DMS53 treated with DMSO at 0.1 percent for 48 hours (cell line): ENCODE data around the gene SDK1.
"Not testable (repeated sequence)": the region's sequence is repeated elsewhere in the genome, so short reads cannot be mapped to it uniquely, and the experiment has no call there.

Source experiments
- DNase-seq: peaks from one replicate; lab custom pipeline; 2025; ENCODE audit not compliant: unreplicated experiment; lab: John Stamatoyannopoulos, UW

Gene SDK1

DNA sequence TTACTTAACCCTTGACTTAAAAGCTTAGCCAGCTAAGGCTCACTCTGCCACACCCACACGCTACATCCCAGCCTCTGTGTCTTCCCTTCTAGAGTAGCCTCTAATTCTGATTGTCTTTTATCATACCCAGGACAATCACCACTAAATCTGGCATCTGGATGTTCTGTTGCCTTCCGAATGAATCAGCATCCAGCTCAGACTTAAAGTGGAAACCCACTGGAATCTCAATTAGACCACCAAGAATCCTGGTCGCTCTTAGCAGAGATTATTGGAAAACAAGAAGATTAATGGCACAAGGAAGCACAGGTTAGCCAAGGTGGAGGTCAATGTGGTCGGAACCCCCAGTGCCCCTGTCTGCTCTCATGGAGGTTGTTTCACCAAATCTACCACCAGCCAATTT, 976.9 kb downstream of the SDK1 start:
- no peak for DNase-seq

DNA sequence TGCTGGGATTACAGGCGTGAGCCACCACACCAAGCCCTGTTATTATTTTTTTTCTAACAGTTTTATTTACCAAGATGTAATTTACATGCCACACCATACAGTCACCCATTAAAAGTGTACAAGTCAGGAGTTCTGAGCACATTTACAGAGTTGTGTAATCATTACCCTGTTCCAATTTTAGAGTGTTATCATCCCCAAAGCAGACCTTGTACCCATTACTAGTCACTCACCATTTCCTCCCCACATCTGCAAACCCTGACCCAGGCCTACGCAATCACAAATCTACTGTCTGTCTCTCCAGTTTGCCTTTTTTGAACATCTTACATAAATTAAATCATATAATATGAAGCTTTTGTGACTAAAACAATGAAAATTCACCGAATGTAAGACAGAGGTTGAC, 978.2 kb downstream of the SDK1 start:
- no peak for DNase-seq

DNA sequence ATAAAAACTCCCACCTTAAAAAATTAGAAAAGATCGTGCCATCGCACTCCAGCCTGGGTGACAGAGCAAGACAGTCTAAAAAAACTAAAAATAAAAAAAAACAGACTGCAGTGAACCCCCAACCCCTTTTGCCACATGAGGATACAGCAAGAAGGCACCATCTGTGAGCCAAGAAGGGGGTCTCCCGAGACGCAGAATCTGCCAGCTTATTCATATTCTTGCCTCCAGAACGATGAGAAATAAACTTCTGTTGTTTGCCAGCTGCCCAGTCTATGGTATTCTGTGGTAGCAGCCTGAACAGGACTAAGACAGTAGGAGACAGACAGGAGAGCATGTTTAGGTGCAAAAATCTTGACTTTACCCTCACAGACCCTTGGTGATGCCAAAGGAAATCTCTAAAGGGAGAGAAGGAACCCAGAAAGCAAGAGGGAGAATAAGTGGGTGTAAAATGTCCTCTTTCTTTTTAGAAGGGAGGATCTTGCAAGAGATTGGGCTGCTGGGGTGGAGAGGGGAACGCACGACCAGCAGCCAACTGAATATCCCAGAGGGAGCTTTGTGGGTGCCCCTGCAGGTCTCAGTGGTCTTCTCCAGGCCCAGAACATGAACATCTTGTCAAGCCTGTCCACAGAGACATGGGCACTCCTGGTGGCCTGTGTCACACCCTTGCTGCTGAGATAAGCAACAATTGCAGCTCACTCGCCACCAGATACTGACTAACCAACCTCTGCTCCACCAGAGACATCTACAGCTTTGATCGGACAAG, 980.4 kb downstream of the SDK1 start:
- DNase-seq, result no peak

DNA sequence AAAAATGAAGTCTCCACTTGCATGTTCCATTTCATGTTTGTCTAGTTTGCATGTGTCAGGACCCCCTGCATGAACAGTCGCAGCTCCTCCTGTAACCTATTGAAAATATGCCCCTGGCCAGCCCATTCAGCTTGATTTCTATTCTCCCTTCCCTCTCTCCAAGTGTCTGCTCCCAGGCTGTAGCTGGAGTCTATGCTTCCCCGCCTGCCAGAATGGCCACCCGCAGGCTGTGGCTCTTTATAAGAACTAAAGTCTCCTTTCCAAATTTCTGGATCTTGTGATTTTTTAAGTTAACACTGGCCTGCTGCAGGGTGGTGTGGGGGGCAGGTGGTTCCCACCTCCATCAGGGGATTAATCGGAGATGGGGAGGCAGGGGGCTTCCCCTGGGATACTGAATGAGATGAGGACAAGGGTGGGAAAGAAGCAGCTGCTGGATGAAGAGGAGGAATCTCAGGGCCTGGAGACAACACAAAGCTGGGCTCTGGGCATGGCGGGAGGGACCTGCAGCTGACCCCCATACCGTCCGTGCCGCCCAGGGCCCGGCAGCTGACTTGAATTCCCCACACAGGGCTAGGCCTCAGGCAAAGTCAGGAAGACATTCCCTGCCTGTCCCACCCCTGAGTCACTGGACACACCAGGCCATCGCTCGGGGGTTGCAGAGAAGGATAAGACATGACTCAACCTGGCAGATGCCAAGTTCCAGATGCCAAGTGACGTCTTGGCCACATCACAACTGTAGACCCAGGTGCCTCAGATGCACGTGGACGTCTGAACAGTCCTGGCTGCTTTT, 981.6 kb downstream of the SDK1 start:
- no peak for DNase-seq

DNA sequence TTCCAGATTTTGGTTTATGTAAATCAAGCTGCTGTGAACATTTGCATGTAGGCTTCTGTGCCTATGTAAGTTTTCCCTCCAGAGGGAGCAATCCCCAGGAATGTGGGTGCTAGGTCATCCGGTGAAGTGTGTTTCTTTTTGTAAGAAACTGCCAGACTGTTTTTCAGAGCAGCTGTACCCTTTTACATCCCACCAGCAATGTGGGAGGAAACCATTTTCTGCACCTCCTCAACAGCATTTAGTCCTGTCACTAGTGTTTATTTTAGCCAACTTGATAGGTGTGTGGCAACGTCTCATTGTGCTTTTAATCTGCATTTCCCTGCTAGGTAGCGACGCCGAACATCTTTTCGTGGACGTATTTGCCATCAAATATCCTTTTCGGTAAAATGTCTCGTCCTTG, 985.3 kb downstream of the SDK1 start:
- no peak for DNase-seq

DNA sequence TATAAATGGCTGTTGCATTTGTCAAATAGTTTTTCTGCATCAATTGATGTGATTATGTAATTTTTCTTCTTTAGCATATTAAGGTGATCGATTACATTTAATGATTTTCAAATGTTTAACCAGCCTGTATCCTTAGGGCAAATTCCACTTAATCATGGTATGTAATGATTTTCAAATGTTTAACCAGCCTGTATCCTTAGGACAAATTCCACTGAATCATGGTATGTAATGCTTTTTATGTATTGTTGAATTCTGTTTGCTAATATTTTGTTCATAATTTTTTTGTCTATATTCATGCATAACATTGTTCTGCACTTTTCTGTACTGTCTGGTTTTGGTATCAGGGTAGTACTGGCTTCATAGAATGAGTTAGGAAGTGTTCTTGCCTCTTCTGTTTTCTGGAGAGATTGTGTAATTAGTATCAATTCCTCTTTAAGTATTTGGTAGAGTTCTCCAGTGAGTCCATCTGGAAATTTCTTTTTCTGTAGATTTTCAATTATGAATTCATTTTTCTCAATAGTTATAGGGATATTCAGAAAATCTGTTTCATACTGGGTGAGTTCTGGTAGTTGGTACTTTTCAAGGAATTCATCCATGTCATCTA, 987.8 kb downstream of the SDK1 start:
- no peak for DNase-seq

DNA sequence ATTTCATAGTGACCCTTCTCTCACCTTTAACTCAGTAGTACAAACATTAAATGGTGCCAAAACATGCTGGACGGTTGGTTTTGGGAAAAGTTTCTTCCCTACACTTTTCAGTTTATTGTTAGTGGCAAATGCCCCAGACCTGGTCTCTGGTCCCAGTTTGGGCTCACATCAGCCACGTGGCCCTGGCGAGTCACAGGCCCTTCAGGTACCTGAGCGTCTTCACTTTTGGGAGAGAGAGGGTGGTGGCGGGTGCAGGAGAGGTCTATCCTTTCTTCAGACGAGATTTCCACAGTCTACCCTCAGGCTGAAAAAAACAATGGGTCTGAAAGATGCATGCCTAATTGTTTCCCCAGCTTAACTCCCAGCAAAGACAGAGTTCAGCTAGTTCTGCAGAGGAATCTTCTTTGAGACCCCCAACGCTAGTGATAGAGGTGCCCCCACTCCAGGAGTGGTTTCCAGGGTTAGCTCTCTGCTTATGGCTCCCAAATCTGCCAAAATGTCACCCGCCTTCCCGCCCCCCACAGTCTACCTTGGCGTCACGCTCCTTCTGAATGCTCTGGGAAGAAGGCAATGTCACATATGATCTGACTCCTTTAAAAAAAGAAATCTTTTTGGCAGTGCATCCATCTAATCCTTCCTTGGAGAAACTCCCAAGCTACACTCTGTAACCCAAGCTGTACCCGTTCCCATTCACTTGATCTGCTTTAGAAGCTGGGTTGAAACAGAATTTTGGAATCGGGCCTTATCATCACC, 996.3 kb downstream of the SDK1 start:
- no peak for DNase-seq

DNA sequence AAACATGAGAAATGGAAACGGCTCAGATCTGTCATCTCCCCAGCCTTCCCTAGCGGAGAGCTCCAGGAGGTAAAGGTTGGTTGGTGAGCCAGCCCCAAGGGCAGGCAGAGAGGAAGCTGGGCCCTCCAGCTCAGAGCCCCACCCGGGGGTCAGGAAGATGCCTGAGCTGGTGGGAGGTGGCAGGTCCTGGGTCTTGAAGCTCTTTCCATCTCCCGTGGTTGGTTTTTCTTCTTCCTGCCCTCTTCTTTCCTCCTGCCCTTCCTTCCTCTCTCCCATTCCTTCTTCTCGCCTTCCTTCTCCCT, 996.8 kb downstream of the SDK1 start:
- DNase-seq, result no peak

DNA sequence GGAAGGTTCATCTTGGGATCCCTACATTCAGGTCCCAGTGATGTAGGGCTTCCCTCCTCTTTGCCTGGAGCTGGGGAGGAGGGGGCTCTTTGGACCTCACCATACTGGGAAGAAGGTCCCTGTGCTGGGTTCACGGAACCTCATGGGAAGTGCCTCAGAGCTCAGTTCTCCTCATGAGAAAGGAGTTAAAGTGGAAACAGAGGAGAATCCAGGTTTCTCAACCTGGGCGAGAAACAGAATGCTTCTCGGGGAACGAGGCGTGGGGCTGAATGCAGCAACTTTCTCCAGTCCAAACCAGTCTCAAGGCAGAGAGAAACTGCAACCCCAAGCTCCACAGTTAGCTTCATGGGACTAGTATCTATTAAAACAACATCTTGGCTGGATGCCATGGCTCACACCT, 998.4 kb downstream of the SDK1 start:
- DNase-seq, result no peak

DNA sequence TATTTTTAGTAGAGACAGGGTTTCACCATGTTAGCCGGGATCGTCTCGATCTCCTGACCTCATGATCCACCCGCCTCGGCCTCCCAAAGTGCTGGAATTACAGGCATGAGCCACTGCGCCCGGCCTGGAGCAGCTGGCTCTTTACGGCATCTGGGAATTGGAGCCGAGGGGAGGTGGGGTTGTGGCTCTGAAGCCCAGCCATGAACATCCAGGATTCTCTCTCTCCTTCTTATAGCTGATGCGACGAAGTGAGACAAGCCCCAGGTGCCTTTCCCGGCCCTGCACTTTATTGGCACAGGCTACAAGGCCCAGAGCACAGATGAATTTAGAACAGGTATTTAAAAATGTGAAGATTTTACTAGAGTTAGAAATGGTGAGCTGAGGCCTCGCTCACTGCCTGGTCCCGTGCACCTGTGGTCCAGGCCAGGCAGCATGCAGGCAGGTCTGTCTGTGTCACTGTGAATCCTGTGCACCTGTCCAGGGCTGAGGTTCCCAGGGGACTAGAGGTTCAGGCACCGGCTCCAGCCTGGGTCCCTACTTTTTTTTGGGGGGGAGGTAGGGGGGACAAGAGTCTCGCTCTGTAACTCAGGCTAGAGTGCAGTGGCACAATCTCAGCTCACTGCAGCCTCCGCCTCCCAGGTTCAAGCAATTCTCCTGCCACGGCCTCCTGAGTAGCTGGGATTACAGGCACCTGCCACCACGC, 1001.3 kb downstream of the SDK1 start:
- no peak for DNase-seq

DNA sequence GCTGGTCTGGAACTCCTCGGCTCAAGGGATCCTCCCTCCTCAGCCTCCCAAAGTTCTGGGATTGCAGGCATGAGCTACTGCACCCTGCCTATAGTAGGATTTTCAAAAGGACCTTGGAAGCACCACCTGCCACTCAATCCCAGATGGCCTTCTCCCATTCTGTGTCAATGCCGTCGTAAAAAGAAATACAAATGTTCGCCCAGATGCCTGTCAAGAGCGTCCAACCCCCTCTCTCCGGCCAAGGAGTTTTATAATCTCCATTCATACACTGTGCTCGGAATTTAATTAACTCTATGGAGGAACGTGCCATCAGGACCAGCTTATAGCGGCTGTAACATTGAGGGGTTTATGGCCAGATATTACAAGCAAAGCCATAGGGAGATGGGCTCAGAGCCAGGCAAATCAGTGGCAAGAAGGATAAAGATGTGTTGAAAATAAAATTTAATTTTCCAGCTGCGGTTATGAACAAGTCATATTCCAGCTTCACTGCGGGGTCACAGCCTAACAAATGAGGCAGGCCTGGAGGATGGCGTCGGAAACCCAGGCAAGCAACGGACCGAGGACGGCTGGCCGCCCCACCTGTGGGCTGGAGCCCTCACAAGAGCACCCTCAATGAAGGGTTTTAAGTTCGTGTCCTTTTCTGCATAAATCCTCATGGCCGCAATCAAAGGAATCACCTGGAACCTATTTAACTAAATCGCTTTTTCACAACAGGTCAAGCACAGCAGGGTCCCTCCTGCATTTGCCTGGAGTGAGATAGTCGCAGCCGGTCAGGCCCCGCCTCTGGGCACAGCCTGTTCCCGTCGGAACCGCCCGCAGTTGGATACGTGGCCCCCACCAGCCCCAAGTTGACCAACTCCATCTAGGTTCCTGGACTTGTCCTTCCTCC, 1006.5 kb downstream of the SDK1 start:
- DNase-seq, result no peak

DNA sequence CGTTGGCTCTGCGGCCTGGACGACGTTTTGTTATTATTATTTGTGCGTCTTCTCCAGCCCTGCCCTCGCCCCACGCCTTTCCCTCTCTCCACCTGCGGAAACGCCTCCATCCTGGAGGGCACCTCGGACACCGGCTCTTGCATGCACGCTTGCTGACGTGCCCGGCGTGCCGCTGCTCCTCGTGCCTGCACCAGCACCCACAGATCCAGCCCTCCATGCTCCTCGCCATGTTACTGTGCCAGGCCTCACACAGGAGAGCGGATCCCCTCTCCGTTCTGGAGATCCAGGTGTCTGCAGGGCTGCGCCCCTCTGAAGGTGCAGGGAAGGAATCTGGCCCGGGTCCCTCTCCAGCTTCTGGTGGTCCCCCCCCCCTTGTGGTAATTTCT, 1007.1 kb downstream of the SDK1 start:
- no peak for DNase-seq

DNA sequence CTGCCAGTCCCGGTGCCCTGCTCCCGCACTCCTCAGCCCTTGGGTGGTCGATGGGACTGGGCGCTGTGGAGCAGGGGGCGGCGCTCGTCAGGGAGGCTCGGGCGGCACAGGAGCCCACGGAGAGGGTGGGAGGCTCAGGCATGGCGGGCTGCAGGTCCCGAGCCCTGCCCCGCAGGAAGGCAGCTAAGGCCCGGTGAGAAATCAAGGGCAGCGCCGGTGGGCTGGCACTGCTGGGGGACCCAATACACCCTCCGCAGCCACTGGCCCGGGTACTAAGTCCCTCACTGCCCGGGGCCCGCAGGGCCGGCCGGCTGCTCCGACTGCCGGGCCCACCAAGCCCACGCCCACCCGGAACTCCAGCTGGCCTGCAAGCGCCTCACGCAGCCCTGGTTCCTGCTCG, 1012.9 kb downstream of the SDK1 start:
- DNase-seq, result not testable (repeated sequence)

DNA sequence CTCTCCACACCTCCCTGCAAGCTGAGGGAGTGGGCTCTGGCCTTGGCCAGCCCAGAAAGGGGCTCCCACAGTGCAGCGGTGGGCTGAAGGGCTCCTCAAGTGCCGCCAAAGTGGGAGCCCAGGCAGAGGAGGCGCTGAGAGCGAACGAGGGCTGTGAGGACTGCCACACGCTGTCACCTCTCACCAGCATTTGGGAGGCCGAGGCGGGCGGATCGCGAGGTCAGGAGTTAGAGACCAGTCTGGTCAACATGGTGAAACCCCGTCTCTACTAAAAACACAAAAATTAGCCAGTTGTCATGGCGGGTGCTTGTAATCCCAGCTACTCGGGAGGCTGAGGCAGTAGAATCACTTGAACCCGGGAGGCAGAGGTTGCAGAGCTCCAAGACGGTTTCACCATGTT, 1013.3 kb downstream of the SDK1 start:
- DNase-seq, result not testable (repeated sequence)
